ENCODE results near the gene ATP13A1.
"Not testable (repeated sequence)": the region's sequence is repeated elsewhere in the genome, so short reads cannot be mapped to it uniquely, and the experiment has no call there.

The ATP13A1 gene

DNA sequence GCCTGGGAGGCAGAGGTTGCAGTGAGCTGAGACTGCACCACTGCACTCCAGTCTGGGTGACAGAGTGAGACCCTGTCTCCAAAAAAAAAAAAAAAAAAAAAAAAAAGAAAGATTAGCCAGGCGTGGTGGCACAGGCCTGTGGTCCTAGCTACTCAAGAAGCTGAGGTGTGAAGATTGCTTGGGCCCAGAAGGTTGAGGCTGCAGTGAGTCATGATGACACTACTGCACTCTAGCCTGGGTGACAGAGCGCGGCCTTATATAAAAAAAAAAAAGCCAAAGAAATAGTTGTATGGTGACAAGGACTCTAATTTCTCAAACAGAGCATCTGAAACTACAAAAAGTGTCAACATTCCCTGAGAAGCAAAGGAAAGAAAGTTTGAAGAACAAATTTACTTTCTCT is 48.4 kb downstream of the ATP13A1 start:
- H3K4me3 ChIP-seq (ENCODE audit: low read length) = no peak overlapping the region
- DNase-seq (ENCODE audit: low read depth) = no peak
- TF ChIP-seq, protein P1, sequence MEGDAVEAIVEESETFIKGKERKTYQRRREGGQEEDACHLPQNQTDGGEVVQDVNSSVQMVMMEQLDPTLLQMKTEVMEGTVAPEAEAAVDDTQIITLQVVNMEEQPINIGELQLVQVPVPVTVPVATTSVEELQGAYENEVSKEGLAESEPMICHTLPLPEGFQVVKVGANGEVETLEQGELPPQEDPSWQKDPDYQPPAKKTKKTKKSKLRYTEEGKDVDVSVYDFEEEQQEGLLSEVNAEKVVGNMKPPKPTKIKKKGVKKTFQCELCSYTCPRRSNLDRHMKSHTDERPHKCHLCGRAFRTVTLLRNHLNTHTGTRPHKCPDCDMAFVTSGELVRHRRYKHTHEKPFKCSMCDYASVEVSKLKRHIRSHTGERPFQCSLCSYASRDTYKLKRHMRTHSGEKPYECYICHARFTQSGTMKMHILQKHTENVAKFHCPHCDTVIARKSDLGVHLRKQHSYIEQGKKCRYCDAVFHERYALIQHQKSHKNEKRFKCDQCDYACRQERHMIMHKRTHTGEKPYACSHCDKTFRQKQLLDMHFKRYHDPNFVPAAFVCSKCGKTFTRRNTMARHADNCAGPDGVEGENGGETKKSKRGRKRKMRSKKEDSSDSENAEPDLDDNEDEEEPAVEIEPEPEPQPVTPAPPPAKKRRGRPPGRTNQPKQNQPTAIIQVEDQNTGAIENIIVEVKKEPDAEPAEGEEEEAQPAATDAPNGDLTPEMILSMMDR (conservative IDR thresholded peaks at IDR 0.05; ENCODE audit: low read depth, low read length) = no peak

DNA sequence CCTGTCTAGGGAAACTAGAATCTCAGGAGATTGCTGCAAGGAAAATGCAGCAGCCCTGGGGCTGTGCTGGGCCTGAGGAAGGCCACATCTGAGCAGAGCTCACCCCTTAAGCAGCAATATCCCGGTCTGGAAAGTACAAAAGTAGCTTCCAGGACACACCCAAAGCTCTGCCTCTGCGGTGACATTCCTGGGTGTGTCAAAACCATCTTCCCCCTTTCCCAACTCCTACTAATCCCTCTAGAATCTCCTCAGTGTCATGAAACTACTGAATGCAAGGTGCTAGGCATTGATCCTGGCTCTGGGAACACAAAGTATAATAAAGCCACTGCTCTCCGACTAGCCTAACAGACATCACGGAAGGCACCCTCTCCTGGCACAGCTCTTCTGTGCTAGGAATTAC is 50.0 kb downstream of the ATP13A1 start:
- H3K4me3 ChIP-seq (ENCODE audit: low read length) = no peak overlapping the region
- TF ChIP-seq, protein P1 (conservative IDR thresholded peaks at IDR 0.05; ENCODE audit: low read depth, low read length) = no peak
- peak; percentile 20 for DNase-seq (ENCODE audit: low read depth)

DNA sequence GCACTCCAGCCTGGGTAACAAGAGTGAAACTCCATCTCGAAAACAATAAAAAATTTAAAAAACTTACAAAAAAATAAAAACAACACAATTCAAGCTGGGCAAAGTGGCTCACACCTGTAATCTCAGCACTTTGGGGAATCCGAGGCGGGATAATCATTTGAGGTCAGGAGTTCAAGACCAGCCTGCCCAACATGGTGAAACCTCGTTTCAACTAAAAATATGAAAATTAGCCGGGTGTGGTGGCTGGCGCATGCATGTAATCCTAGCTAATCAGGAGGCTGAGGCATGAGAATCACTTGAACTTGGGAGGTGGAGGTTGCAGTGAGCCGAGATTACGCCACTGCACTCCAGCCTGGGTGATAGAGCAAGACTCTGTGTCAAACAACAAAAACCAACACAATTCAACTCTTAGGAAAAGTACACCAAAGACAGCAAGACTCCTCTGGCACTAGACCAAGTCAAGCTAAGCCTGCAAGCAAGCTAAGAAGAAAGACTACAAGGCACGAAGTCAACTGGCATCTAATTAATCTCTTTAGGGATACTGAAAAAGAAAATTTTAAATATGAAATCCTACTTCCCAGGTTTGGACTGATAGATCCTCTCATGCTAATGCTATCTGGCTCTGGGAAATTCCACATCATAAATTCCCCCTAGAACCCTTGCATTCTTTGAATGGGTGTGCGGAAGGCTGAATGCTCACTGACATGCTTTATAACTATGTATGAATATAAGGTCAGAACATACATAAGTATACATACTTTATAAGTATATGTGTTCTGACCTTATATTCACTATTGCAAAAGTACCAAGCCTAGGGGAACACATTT is 52.9 kb downstream of the ATP13A1 start:
- TF ChIP-seq, protein P1 (conservative IDR thresholded peaks at IDR 0.05; ENCODE audit: low read depth, low read length) = no peak
- peak; percentile 77 for DNase-seq (ENCODE audit: low read depth)

GRCh38 chr19:19606686-19607085 is 56.8 kb downstream of the ATP13A1 start:
- not testable (repeated sequence) for DNase-seq (ENCODE audit: low read depth); H3K4me3 ChIP-seq (ENCODE audit: low read length)

More for the DNA sequence above, 52.9 kb downstream of the ATP13A1 start:
- H3K4me3 ChIP-seq (ENCODE audit: low read length) = no peak overlapping the region

DNA sequence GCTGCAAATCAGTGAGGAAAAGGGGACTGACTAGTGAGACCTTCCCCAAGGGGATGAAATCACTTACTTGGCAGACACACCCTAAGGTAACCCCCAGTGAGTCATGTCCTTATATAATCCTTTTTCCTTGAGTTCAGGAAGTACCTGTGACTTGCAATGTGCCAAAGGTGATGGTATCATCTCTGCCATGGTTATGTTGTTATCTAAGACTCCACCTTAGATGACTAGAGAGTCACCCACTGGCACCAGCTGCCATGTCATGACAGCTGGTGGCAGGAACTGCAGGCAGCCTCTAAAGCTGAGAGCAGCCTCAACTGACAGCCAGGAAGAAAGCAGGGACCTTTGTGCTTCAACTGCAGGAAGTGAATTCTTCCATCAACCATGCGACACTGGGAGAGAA is 57.5 kb downstream of the ATP13A1 start:
- TF ChIP-seq, protein P1 (conservative IDR thresholded peaks at IDR 0.05; ENCODE audit: low read depth, low read length) = no peak
- no peak overlapping the region for H3K4me3 ChIP-seq (ENCODE audit: low read length)
- no peak for DNase-seq (ENCODE audit: low read depth)

GRCh38 chr19:19602713-19603324 is 60.7 kb downstream of the ATP13A1 start:
- no peak for DNase-seq (ENCODE audit: low read depth)
- TF ChIP-seq, protein P1 (conservative IDR thresholded peaks at IDR 0.05; ENCODE audit: low read depth, low read length) = no peak
- H3K4me3 ChIP-seq (ENCODE audit: low read length) = no peak overlapping the region

- no peak for DNase-seq (ENCODE audit: low read depth)
- TF ChIP-seq, protein P1 (conservative IDR thresholded peaks at IDR 0.05; ENCODE audit: low read depth, low read length) = no peak
- no peak overlapping the region for H3K4me3 ChIP-seq (ENCODE audit: low read length)
Measured at GRCh38 chr19:19602136-19602712, 61.3 kb downstream of the ATP13A1 start.
